H1 (cell line): ENCODE results near the gene NMT2. TPM values are rescaled to one million over a fixed set of nuclear protein-coding genes. Genes with fewer than 3 reads are reported as not detected.

Experiments used
- CTCF ChIA-PET: fragments of 300-600 bp; sonication (Branson Sonifier 250); formaldehyde crosslinking; loops from one replicate; lab custom pipeline; 2021; ENCODE audit not compliant: partially characterized antibody; lab: Charles Lee
- POLR2A ChIA-PET: fragments of 300-600 bp; sonication (Branson Sonifier 250); formaldehyde crosslinking; loops from one replicate; lab custom pipeline; 2021; ENCODE audit warnings: inconsistent platforms; ENCODE audit not compliant: partially characterized antibody; lab: Charles Lee
- DNase-seq, 2 experiments: peaks; one replicate each; pipeline versions ENCODE4 v3.0.0 to v3.0.0-alpha.2; 2010 to 2022; ENCODE audit warnings: low spot score in 2 of 2, low read depth in 1 of 2, mixed read lengths in 1 of 2
- FAIRE-seq: peaks from 2 replicates; lab custom pipeline; 2011; peaks lifted over from hg19 to GRCh38; lab: Jason Lieb, UNC
- H2AFZ ChIP-seq: 2 replicates; pipeline ENCODE4 v1.8.1; 2012; ENCODE audit warnings: low read length, inconsistent platforms
- H2AK5ac ChIP-seq: 2 replicates; pipeline ENCODE4 v1.6.1; 2013; ENCODE audit warnings: low read depth, low read length
- H2BK120ac ChIP-seq: replicated peaks from 2 replicates; pipeline ENCODE3; 2013; ENCODE audit warnings: low read depth, low read length, inconsistent platforms
- H2BK12ac ChIP-seq: 2 replicates; pipeline ENCODE4 v1.6.1; 2013; ENCODE audit warnings: low read depth, low read length
- H2BK15ac ChIP-seq: 2 replicates; pipeline ENCODE4 v1.6.1; 2013; ENCODE audit warnings: low read length
- H2BK20ac ChIP-seq: 2 replicates; pipeline ENCODE4 v1.6.1; 2013; ENCODE audit warnings: low read length
- H2BK5ac ChIP-seq: 2 replicates; pipeline ENCODE4 v1.6.1; 2013; ENCODE audit warnings: low read depth, low read length
- H3K14ac ChIP-seq: 2 replicates; pipeline ENCODE4 v1.6.1; 2013; ENCODE audit warnings: inconsistent platforms; ENCODE audit not compliant: insufficient read length
- H3K18ac ChIP-seq: 2 replicates; pipeline ENCODE4 v1.6.1; 2013; ENCODE audit warnings: low read length; ENCODE audit errors: extremely low read depth
- H3K23ac ChIP-seq: 2 replicates; pipeline ENCODE4 v1.6.1; 2013; ENCODE audit warnings: inconsistent platforms; ENCODE audit not compliant: insufficient read length
- H3K23me2 ChIP-seq: 2 replicates; pipeline ENCODE4 v1.6.1; 2013; ENCODE audit warnings: low read depth, low read length
- H3K27ac ChIP-seq: 2 replicates; pipeline ENCODE4 v1.6.1; 2011; ENCODE audit warnings: low read depth, low read length, inconsistent platforms
- H3K27me3 ChIP-seq, 4 experiments: replicated peaks in 1 of 4; 1 replicate in 1 of 4; 2 replicates in 3 of 4; pipeline versions ENCODE4 v1.6.1 to v1.8.1; 2011 to 2013; ENCODE audit warnings: low read length in 3 of 4, mild to moderate bottlenecking in 3 of 4, inconsistent platforms in 2 of 4, mixed read lengths in 2 of 4, moderate library complexity in 1 of 4; ENCODE audit not compliant: control insufficient read depth in 3 of 4, insufficient read depth in 3 of 4; ENCODE audit errors: extremely low read depth in 1 of 4
- H3K36me3 ChIP-seq, 4 experiments: 2 replicates each; pipeline versions ENCODE4 v1.6.1 to v1.8.1; 2011 to 2013; ENCODE audit warnings: mild to moderate bottlenecking in 4 of 4, low read length in 3 of 4, moderate library complexity in 2 of 4, control low read depth in 1 of 4, inconsistent platforms in 1 of 4; ENCODE audit not compliant: insufficient read depth in 4 of 4, control insufficient read depth in 2 of 4
- H3K4ac ChIP-seq: replicated peaks from 2 replicates; pipeline ENCODE3; 2013; ENCODE audit warnings: low read length, low read depth, mixed read lengths, inconsistent platforms; ENCODE audit not compliant: insufficient read length
- H3K4me1 ChIP-seq, 4 experiments: replicated peaks in 1 of 4; 1 replicate in 1 of 4; 2 replicates in 3 of 4; pipeline versions ENCODE4 v1.6.1 to v1.8.1; 2011 to 2013; ENCODE audit warnings: low read length in 3 of 4, inconsistent platforms in 2 of 4, mixed read lengths in 1 of 4; ENCODE audit not compliant: insufficient read depth in 4 of 4, control insufficient read depth in 3 of 4
- H3K4me2 ChIP-seq, 2 experiments: 2 replicates each; pipeline versions ENCODE4 v1.6.1 to v1.8.1; 2011 to 2013; ENCODE audit warnings: low read depth in 2 of 2, low read length in 2 of 2, control low read depth in 1 of 2, inconsistent platforms in 1 of 2, mild to moderate bottlenecking in 1 of 2; ENCODE audit not compliant: insufficient read depth in 1 of 2
- H3K4me3 ChIP-seq, 4 experiments: fragments of 200-600, 300-600 bp in 1 of 4; sonication (generic), shearing (Covaris generic), sonication (Bioruptor Twin) in 1 of 4; 2 replicates each; pipeline versions ENCODE4 v1.5.1 to v1.8.1; 2011 to 2016; ENCODE audit warnings: low read length in 4 of 4, low read depth in 3 of 4, control low read depth in 2 of 4, inconsistent platforms in 2 of 4, mild to moderate bottlenecking in 2 of 4, mixed read lengths in 1 of 4, moderate library complexity in 1 of 4; ENCODE audit not compliant: insufficient read depth in 2 of 4; ENCODE audit errors: extremely low read depth in 1 of 4
- H3K56ac ChIP-seq: replicated peaks from 2 replicates; pipeline ENCODE3; 2013; ENCODE audit warnings: low read depth, mild to moderate bottlenecking, mixed read lengths, low read length, inconsistent platforms; ENCODE audit not compliant: insufficient read length
- H3K79me1 ChIP-seq: 2 replicates; pipeline ENCODE4 v1.6.1; 2013; ENCODE audit warnings: low read depth, low read length, control low read depth
- H3K79me2 ChIP-seq, 2 experiments: 2 replicates each; pipeline versions ENCODE4 v1.6.1 to v1.8.1; 2012 to 2013; ENCODE audit warnings: low read length in 2 of 2, mild to moderate bottlenecking in 2 of 2, inconsistent platforms in 1 of 2; ENCODE audit not compliant: insufficient read depth in 2 of 2, control insufficient read depth in 1 of 2
- H3K9ac ChIP-seq, 4 experiments: replicated peaks in 1 of 4; 1 replicate in 1 of 4; 2 replicates in 3 of 4; pipeline versions ENCODE4 v1.6.1 to v1.8.1; 2011 to 2013; ENCODE audit warnings: low read depth in 3 of 4, low read length in 3 of 4, control low read depth in 2 of 4, mild to moderate bottlenecking in 2 of 4, moderate library complexity in 2 of 4, inconsistent platforms in 1 of 4; ENCODE audit errors: extremely low read depth in 1 of 4
- H3K9me3 ChIP-seq, 2 experiments: 2 replicates each; pipeline versions ENCODE4 v1.6.1 to v1.8.1; 2012 to 2013; ENCODE audit warnings: mild to moderate bottlenecking in 2 of 2, moderate library complexity in 2 of 2, control low read depth in 1 of 2, inconsistent platforms in 1 of 2, low read depth in 1 of 2, low read length in 1 of 2, mixed read lengths in 1 of 2; ENCODE audit not compliant: insufficient read depth in 2 of 2
- H4K20me1 ChIP-seq, 2 experiments: replicated peaks in 1 of 2; 2 replicates each; pipeline versions ENCODE3 to v1.8.1; 2011 to 2013; ENCODE audit warnings: inconsistent platforms in 2 of 2, low read length in 2 of 2, mild to moderate bottlenecking in 1 of 2; ENCODE audit not compliant: insufficient read depth in 2 of 2, control insufficient read depth in 1 of 2
- H4K5ac ChIP-seq: 2 replicates; pipeline ENCODE4 v1.6.1; 2013; ENCODE audit warnings: low read length, low read depth, mixed read lengths, inconsistent platforms; ENCODE audit not compliant: insufficient read length
- H4K8ac ChIP-seq: 2 replicates; pipeline ENCODE4 v1.8.0; 2013; ENCODE audit warnings: mild to moderate bottlenecking, moderate library complexity, low read length, inconsistent platforms; ENCODE audit not compliant: insufficient read depth; ENCODE audit errors: extremely low read depth
- H4K91ac ChIP-seq: replicated peaks from 2 replicates; pipeline ENCODE3; 2013; ENCODE audit warnings: low read length, mixed read lengths, inconsistent platforms; ENCODE audit not compliant: insufficient read length
- BACH1 ChIP-seq: IDR thresholded peaks from 2 replicates; pipeline ENCODE4 v1.6.1; 2012; ENCODE audit warnings: low read length, improper control_type of control experiment
- CHD2 ChIP-seq: IDR thresholded peaks from 2 replicates; pipeline ENCODE4 v1.6.1; 2012; ENCODE audit warnings: low read length, improper control_type of control experiment
- CREB1 ChIP-seq: IDR thresholded peaks from 2 replicates; pipeline ENCODE4 v1.6.1; 2012; ENCODE audit warnings: inconsistent platforms
- CTCF ChIP-seq, 3 experiments: IDR thresholded peaks; 1 replicate in 2 of 3; 2 replicates in 1 of 3; pipeline versions ENCODE4 v1.5.1 to v1.6.1; 2011; ENCODE audit warnings: low read length in 3 of 3, mild to moderate bottlenecking in 3 of 3, inconsistent platforms in 2 of 3, low read depth in 1 of 3, moderate library complexity in 1 of 3; ENCODE audit not compliant: insufficient read depth in 1 of 3; ENCODE audit errors: control extremely low read depth in 1 of 3
- KDM5A ChIP-seq: fragments of 200-600 bp; IDR thresholded peaks from 2 replicates; pipeline ENCODE4 v1.7.1; 2012; ENCODE audit warnings: mild to moderate bottlenecking, low read length, inconsistent platforms, mixed read lengths
- MAX ChIP-seq: IDR thresholded peaks from 2 replicates; pipeline ENCODE4 v1.6.1; 2012; ENCODE audit warnings: inconsistent platforms
- RAD21 ChIP-seq, 2 experiments: IDR thresholded peaks in 1 of 2; conservative IDR thresholded peaks in 1 of 2; 2 replicates each; pipeline ENCODE4 v1.6.1; 2011; ENCODE audit warnings: low read depth in 2 of 2, low read length in 2 of 2, improper control_type of control experiment in 1 of 2, inconsistent platforms in 1 of 2, mild to moderate bottlenecking in 1 of 2, moderate library complexity in 1 of 2
- RBBP5 ChIP-seq: IDR thresholded peaks from 2 replicates; pipeline ENCODE4 v1.7.1; 2012; ENCODE audit warnings: low read depth, mild to moderate bottlenecking, inconsistent platforms, low read length, moderate library complexity, borderline replicate concordance
- SP2 ChIP-seq: IDR thresholded peaks from 2 replicates; pipeline ENCODE4 v1.6.1; 2012; ENCODE audit warnings: mild to moderate bottlenecking, low read length, inconsistent platforms
- SP4 ChIP-seq: IDR thresholded peaks from 2 replicates; pipeline ENCODE4 v1.6.1; 2012; ENCODE audit warnings: low read length, inconsistent platforms
- SRF ChIP-seq: IDR thresholded peaks from 2 replicates; pipeline ENCODE4 v1.6.1; 2011; ENCODE audit warnings: mild to moderate bottlenecking, low read depth, low read length, moderate library complexity
- TBP ChIP-seq: IDR thresholded peaks from 2 replicates; pipeline ENCODE4 v1.6.1; 2011; ENCODE audit warnings: low read depth, low read length, improper control_type of control experiment
- WGBS, 2 experiments: shearing (Covaris generic) in 1 of 2; methylation state at CpG; one replicate each; pipeline versions ENCODE4 v1.1.6 to v1.1.7; 2013 to 2015; ENCODE audit warnings: low lambda C conversion rate in 2 of 2, mixed read lengths in 2 of 2, inconsistent platforms in 1 of 2, low coverage in 1 of 2, missing lambda C conversion rate in 1 of 2; ENCODE audit not compliant: insufficient replicate concordance in 2 of 2, insufficient coverage in 1 of 2, insufficient read length in 1 of 2; ENCODE audit errors: extremely low coverage in 1 of 2, missing lambda C conversion rate in 1 of 2; 5-methylcytosine and 5-hydroxymethylcytosine counted together
- polyA plus RNA-seq, 7 experiments: library from polyadenylated mRNA; depleted of rRNA in 3 of 7; stranded (reverse) in 5 of 7; unstranded in 2 of 7; fragments of >200 nt in 5 of 7; fragments of 200-250 nt in 2 of 7; gene quantifications; 1 replicate in 5 of 7; 2 replicates in 1 of 7; 4 replicates in 1 of 7; pipeline versions ENCODE4 v1.2.1 to v1.2.3, GENCODE V29; 2011 to 2013; ENCODE audit warnings: missing spikeins in 2 of 7, mixed read lengths in 2 of 7
- total RNA-seq: library from RNA; stranded (reverse); fragmentation: NEBNext Ultra II Directional; extraction: Animal tissue kit (Norgen Biotek cat#: 25700); gene quantifications from 2 replicates; pipeline ENCODE4 v1.2.1, GENCODE V29; 2021

Gene NMT2
- total and polyA plus RNA-seq, 2 of the 8 experiments (the other 6 are each of a cell fraction or from before 2014, with no cell fraction given) = 4.4 to 15.4 TPM

GRCh38 chr10:15144788-15145187, 23.7 kb downstream of the NMT2 start:
- H3K4ac ChIP-seq = no peak overlapping the region
- TF ChIP-seq RBBP5 (no peak), KDM5A (no peak), TBP (no peak), CREB1 (no peak), SP2 (no peak), BACH1 (no peak), CHD2 (no peak), SP4 (no peak), SRF (no peak), CTCF (IDR thresholded peaks at IDR 0.05; ENCODE audit: control extremely low read depth in 1 of 3, insufficient read depth in 1 of 3, low read depth in 1 of 3, low read length in 3 of 3) (no peak), RAD21 (IDR thresholded peaks at IDR 0.05 in 1 of 2, conservative IDR thresholded peaks at IDR 0.05 in 1 of 2; ENCODE audit: low read depth in 2 of 2, low read length in 2 of 2) (no peak), MAX (no peak)

More at GRCh38 chr10:15144788-15145187, 23.7 kb downstream of the NMT2 start:
- CTCF ChIA-PET = interaction anchor here (0.6 to 0.9 kb wide), 3 partner anchors 23 to 403 kb away, joined by 3 to 4 read pairs (median 3); no protein-coding TSS in a partner anchor
- H3K4me1 ChIP-seq = no peaks in the 10 kb centered on the region; a peak in 1 of 7 replicates
- DNase-seq = no peak
- H3K79me2 ChIP-seq = peaks cover 0 to 19% of the 10 kb centered on the region in 2 experiments; a peak in 2 of 4 replicates
- H2BK12ac ChIP-seq = no peak overlapping the region
- H3K9ac ChIP-seq = no peak overlapping the region
- no peaks in the 10 kb centered on the region for H3K36me3 ChIP-seq
- H3K56ac ChIP-seq = no peak overlapping the region
- no peak overlapping the region for H2AK5ac ChIP-seq
- peaks cover 4% of the 10 kb centered on the region; the same call in 1 of the 2 replicates for H3K79me1 ChIP-seq
- H3K14ac ChIP-seq = no peak overlapping the region
- POLR2A ChIA-PET = no interaction called here
- H3K9me3 ChIP-seq = 0 out of 4 replicates have a peak, but pooled peaks cover 0 to 4% of the 10 kb centered on the region in 2 experiments
- H3K4me2 ChIP-seq = no peak overlapping the region
- H3K23ac ChIP-seq = no peak overlapping the region
- no peak overlapping the region for H4K8ac ChIP-seq
- H2AFZ ChIP-seq = no peak overlapping the region
- no peak overlapping the region for H3K18ac ChIP-seq
- no peak overlapping the region for H3K27ac ChIP-seq
- H4K5ac ChIP-seq = no peak overlapping the region
- no peaks in the 10 kb centered on the region for H3K27me3 ChIP-seq
- H2BK15ac ChIP-seq = no peak overlapping the region
- H4K91ac ChIP-seq = no peak overlapping the region
- no peak for FAIRE-seq
- H2BK20ac ChIP-seq = no peak overlapping the region
- peaks cover 8% of the 10 kb centered on the region; the same call in 1 of the 2 replicates for H3K23me2 ChIP-seq
- H2BK120ac ChIP-seq = no peak overlapping the region
- no peak overlapping the region for H2BK5ac ChIP-seq
- 86% methylated on average over 4 of the region's 4 CpGs; no CpG with 5 or more reads in 1 of the 2 experiments for WGBS, 2 experiments
- H4K20me1 ChIP-seq = peaks cover 0 to 6% of the 10 kb centered on the region in 2 experiments
- no peak overlapping the region for H3K4me3 ChIP-seq
